Jurkat, Clone E6-1 (cell line): ENCODE data around the gene FYN. TPM values are rescaled to one million over a fixed set of nuclear protein-coding genes. Genes with fewer than 3 reads are reported as not detected.
"Not testable (repeated sequence)": the region's sequence is repeated elsewhere in the genome, so short reads cannot be mapped to it uniquely, and the experiment has no call there.

Experiments
- DNase-seq: peaks from one replicate; pipeline ENCODE4 v3.0.0-alpha.2; 2011; ENCODE audit warnings: low read depth, low spot score
- H3K4me3 ChIP-seq: 2 replicates; pipeline ENCODE4 v1.5.1; 2011; ENCODE audit warnings: mild to moderate bottlenecking, low read length, control low read depth, moderate library complexity
- polyA plus RNA-seq: library from polyadenylated mRNA; unstranded; fragments of >200 nt; gene quantifications from one replicate; pipeline ENCODE4 v1.2.1, GENCODE V29; 2012; ENCODE audit warnings: missing spikeins; ENCODE audit not compliant: insufficient read length, insufficient read depth

The FYN gene
- 97.1 TPM for polyA plus RNA-seq

DNA sequence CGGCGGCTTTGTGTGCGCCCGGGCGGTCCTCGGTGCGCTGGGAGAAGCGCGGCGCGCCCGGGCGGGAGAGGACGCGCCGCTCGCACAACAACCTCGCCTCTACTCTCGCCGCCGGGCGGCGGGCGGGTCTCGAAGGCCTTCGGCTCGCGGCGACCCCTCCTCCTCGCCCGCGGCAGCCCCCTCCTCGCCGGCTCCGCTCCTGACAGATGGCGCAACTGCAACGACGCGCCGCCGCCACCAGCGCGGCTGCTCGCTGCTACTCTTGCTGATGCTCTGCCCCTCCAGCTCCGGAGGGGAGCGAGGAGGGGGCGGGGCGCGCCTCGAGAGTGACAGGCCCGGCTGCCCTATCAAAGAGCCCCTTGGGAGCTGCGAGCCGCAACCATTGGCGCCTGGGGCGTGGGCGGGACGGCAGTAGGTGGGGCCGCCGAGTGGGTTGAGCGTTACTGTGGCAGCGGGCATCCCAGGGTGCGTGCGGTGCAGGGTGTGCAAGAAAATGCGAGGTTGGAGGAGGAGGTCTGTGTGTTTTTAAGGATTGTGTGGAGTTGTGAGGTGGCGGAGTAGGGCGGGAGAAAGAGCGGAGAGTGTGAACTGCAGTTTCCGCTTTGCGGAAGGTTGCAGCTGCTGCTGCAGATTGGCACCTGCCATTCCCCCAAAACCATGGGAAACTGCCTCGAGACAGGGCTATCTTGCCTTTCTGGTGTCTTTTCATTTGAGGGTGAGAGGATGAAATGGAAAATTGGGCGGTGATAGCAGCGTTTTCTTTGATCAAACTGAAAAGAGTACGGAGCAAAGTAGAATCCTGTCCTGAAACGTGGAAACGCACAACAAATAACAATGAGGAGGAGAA is at the start of gene FYN:
FYN (minus strand) TSS at position 275 of the 847 bp plus-strand sequence. CDS start 153,401 bp downstream, outside the sequence.
- H3K4me3 ChIP-seq: peak within 1 kb of the TSS; percentile 72
- DNase-seq: peak; percentile 94

GRCh38 chr6:111922454-111923297 is 49.4 kb upstream of the FYN start:
- no peak for DNase-seq
- no peak overlapping the region for H3K4me3 ChIP-seq

GRCh38 chr6:111921103-111921502 is 47.9 kb upstream of the FYN start:
- H3K4me3 ChIP-seq: no peak overlapping the region
- DNase-seq: no peak

GRCh38 chr6:111920578-111920977 is 47.3 kb upstream of the FYN start:
- no peak for DNase-seq
- H3K4me3 ChIP-seq: no peak overlapping the region

GRCh38 chr6:111918825-111919224 is 45.6 kb upstream of the FYN start:
- no peak for DNase-seq
- no peak overlapping the region for H3K4me3 ChIP-seq

DNA sequence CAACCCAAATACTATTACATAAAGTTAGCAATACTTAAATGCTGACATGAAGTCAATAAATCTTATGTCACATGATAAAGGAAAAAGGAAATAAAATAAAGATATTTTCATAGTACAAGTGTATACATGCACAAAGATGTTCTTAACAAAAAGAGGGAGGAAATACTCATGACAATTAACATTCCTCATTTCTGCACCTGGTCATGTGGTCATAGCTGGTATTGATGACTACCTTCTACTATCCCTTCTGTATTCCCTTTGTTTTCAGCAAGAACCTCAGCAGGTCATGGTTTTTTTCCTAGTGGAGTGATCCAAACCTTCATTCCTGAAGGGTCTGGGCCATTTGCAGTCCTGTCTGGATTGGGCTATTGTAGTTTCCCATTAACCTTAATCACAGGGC is 43.5 kb upstream of the FYN start:
- no peak for DNase-seq
- no peak overlapping the region for H3K4me3 ChIP-seq

- H3K4me3 ChIP-seq: no peak overlapping the region
- DNase-seq: no peak
Observed at GRCh38 chr6:111914617-111915016, 41.4 kb upstream of the FYN start.

- DNase-seq: no peak
- H3K4me3 ChIP-seq: no peak overlapping the region
Observed at GRCh38 chr6:111912904-111913303, 39.7 kb upstream of the FYN start.

GRCh38 chr6:111911428-111911827 is 38.2 kb upstream of the FYN start:
- DNase-seq: no peak
- no peak overlapping the region for H3K4me3 ChIP-seq

DNA sequence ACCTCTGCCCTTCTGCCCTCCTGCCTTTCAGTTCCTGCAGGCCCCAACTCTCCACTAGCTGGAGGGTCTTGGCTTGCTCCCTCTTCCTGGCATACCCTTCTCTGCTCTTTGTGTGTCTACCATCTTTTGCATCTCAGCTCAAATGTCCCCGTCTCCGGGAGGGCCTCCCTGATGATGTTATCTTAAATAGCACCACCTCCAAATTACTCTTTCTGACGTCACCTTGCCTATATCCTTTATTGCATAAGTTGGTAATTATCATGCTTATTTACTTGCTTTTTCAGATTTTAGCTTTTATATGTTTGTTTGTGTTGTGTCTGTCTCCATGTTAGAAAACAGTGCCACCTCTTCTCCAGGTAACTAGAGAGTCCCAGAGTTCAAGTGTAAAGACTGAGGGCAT is 36.0 kb upstream of the FYN start:
- H3K4me3 ChIP-seq: no peak overlapping the region

GRCh38 chr6:111908365-111908764 is 35.1 kb upstream of the FYN start:
- DNase-seq, H3K4me3 ChIP-seq: not testable (repeated sequence)

More for the DNA sequence above, 36.0 kb upstream of the FYN start:
- DNase-seq: no peak

DNA sequence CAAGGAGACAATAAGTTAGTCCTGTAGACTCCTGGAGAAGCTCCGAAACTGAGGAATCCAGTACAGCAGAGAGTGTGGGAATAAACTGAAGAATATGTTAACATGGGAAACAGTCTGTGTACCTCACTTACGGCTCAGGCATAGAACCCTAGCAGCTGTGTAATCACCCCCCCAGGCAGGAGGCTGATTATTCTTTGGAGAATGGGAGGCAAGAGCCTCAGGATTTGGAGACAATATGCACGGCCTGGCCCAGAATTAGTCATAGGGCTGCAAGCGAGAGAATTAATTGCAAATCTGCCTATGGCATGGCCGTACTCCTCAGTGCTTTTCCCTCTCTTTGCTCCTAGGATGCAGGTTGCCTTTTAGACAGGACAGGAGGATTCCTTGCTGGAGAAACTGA is 27.5 kb upstream of the FYN start:
- DNase-seq: no peak
- no peak overlapping the region for H3K4me3 ChIP-seq

DNA sequence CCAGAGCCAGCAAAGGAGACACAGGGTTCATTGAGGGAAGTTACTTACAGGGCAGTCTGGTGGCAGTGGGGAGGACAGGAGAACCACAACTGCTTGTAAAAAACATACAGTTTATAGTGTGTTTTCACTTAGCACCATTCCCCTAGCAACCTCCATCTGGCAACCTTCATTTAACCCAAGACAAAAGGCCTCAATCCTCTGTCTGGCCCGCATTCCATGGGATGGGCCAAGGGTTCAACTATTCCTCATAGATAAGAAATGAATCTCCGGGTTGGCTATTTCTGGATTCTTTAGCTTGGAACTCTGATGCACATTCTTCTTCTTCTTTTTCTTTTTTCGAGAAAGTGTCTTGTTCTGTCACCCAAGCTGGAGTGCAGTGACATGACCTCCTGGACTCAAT is 26.3 kb upstream of the FYN start:
- DNase-seq: no peak

DNA sequence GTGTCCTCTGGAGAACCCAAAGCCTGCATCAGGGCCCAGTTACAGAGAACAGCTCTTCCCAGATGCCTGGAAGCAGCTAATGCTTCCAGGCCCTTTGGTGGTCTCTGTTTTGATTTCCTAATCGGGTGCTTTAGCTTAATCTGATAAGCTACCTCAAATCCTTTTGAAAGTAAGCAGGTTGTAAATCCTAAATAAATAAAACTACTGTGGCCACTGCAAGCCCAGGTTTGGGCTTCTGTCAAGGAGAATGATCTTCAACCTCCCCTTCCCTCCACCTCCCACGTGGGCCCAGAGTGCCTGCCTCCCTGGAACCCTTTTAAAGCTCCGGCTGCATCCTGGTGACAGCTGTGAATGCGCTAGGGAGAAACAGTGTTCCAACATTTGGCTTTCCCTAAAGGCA is 25.2 kb upstream of the FYN start:
- H3K4me3 ChIP-seq: no peak overlapping the region
- DNase-seq: no peak

More for the DNA sequence above, 26.3 kb upstream of the FYN start:
- no peak overlapping the region for H3K4me3 ChIP-seq

DNA sequence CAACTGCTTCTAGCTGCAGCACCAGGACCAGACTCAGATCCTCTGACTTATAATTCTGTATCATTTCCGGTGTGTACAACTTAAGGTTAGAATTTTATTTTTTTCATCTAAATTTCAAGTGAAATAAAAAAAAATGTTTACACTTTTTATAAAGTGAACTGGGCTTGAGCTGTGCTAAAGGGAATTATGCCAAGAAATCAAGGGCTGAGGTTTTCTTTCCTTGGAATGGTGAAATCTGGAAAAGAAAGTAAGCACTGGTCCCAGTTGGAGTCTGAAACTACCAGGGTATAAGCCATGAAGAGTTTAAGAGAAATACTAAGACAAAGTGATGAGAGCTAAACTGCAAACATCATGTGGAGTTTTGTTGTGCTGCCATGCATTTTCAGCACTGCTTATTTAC is 21.7 kb upstream of the FYN start:
- no peak overlapping the region for H3K4me3 ChIP-seq
- DNase-seq: no peak

GRCh38 chr6:111894272-111894671 is 21.0 kb upstream of the FYN start:
- H3K4me3 ChIP-seq: no peak overlapping the region
- no peak for DNase-seq

DNA sequence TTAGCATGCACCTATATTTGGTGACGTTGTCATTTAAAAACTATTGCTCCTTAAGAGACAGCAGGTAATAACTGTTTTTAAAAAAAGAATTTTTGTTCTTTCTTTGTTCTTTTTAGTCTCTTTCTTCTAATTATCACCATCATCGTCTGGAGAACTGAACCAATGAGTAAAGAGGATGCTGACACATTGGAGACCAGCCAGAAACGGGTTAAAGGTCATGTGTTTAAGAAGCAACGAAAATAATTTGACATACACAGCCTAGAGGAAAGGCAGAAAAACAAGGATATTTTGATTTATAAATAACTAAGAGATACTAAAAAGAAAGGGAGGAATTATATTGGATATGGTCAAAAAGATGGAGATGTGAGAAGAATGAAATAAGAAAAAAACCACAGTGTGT is 19.2 kb upstream of the FYN start:
- H3K4me3 ChIP-seq: no peak overlapping the region
- no peak for DNase-seq

DNA sequence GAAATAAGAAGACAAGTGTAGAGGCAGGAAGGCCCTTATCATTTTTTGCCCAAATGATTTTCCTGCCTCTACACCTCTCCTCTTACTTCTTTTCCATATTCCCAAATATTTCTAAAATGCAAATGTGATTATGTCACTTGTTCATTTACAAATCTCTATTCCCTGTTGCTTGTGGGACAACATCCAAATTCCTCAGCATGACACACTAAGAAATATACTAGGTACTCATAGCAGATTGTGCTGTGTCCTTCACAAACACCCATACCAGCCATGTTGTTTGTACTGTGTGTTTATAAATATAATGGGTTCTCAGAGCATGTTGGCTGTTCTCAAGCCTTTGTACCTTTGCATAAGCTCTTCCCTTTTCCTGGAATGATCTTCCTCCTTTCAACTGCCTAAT is 17.7 kb upstream of the FYN start:
- no peak for DNase-seq
- H3K4me3 ChIP-seq: no peak overlapping the region

- H3K4me3 ChIP-seq: no peak overlapping the region
- no peak for DNase-seq
Observed at GRCh38 chr6:111888928-111889695, 15.9 kb upstream of the FYN start.
